Panc1 (cell line): Measurements from ENCODE around the gene DRD4. TPM values are rescaled to one million over a fixed set of nuclear protein-coding genes. Genes with fewer than 3 reads are reported as not detected.
A peak's percentile ranks its signal among the peaks of the same experiment; 100 is the strongest.

ENCODE experiments used
- ATAC-seq: fragments of 200-7000 bp; cut with Tn5 transposase; 2 replicates; pipeline ENCODE4 v1.9.1; 2020; ENCODE audit warnings: mild to moderate bottlenecking, moderate library complexity
- Bru-seq: library from RNA; stranded (reverse); fragments of 400-500 nt; gene quantifications from one replicate; lab custom pipeline; 2021; lab: Mats Ljungman, UMichigan
- BruChase-seq, 2 experiments: library from RNA; stranded (reverse); fragments of 400-500 nt; gene quantifications; one replicate each; lab custom pipeline; 2021; lab: Mats Ljungman, UMichigan
- BruUV-seq: library from RNA; stranded (reverse); fragments of 400-500 nt; replicated peaks from 2 replicates; lab custom pipeline; 2021; lab: Mats Ljungman, UMichigan
- CTCF ChIA-PET: fragments of 300-600 bp; sonication (Branson Sonifier 250); formaldehyde crosslinking; loops from one replicate; lab custom pipeline; 2022; ENCODE audit warnings: antibody characterized with exemption; lab: Charles Lee
- POLR2A ChIA-PET: fragments of 300-600 bp; sonication (Branson Sonifier 250); formaldehyde crosslinking; loops from one replicate; lab custom pipeline; 2022; ENCODE audit warnings: antibody characterized with exemption; lab: Charles Lee
- DNase-seq: peaks from one replicate; pipeline ENCODE4 v3.0.0-alpha.2; 2010; ENCODE audit warnings: low read depth, low spot score
- H3K27ac ChIP-seq: 2 replicates; pipeline ENCODE4 v1.5.1; 2011; ENCODE audit warnings: mild to moderate bottlenecking, low read length, inconsistent platforms
- H3K27me3 ChIP-seq: fragments of 200-500 bp; sonication (Bioruptor generic); 2 replicates; pipeline ENCODE4 v1.6.0; 2014; ENCODE audit warnings: low read length, inconsistent platforms; ENCODE audit not compliant: control insufficient read depth, insufficient read depth
- H3K36me3 ChIP-seq: fragments of 200-500 bp; sonication (Bioruptor generic); 2 replicates; pipeline ENCODE4 v1.5.1; 2014; ENCODE audit warnings: inconsistent platforms, mild to moderate bottlenecking, low read length, moderate library complexity; ENCODE audit not compliant: control insufficient read depth, insufficient read depth
- H3K4me1 ChIP-seq: 2 replicates; pipeline ENCODE4 v1.5.1; 2011; ENCODE audit warnings: inconsistent platforms, mild to moderate bottlenecking, low read length, moderate library complexity; ENCODE audit not compliant: control insufficient read depth, insufficient read depth
- H3K4me3 ChIP-seq, 2 experiments: 2 replicates each; pipeline ENCODE4 v1.5.1; 2011 to 2012; ENCODE audit warnings: low read depth in 2 of 2, low read length in 2 of 2, mild to moderate bottlenecking in 2 of 2, inconsistent platforms in 1 of 2, moderate library complexity in 1 of 2
- H3K9me3 ChIP-seq: fragments of 200-500 bp; sonication (Bioruptor generic); 2 replicates; pipeline ENCODE4 v1.5.1; 2014; ENCODE audit warnings: low read depth, mild to moderate bottlenecking, inconsistent platforms, low read length, moderate library complexity; ENCODE audit not compliant: control insufficient read depth, insufficient read depth
- POLR2AphosphoS5 ChIP-seq: IDR thresholded peaks from 2 replicates; pipeline ENCODE4 v1.6.1; 2012; ENCODE audit warnings: mild to moderate bottlenecking, low read depth, low read length, moderate library complexity
- REST ChIP-seq, 2 experiments: IDR thresholded peaks; 2 replicates each; pipeline ENCODE4 v1.6.1; 2011 to 2012; ENCODE audit warnings: low read depth in 2 of 2, control low read depth in 1 of 2, low read length in 1 of 2, mild to moderate bottlenecking in 1 of 2, moderate library complexity in 1 of 2; ENCODE audit not compliant: insufficient read depth in 1 of 2
- SIN3A ChIP-seq: IDR thresholded peaks from 2 replicates; pipeline ENCODE4 v1.6.1; 2012; ENCODE audit warnings: low read depth, mild to moderate bottlenecking, low read length, moderate library complexity, borderline replicate concordance; ENCODE audit not compliant: insufficient read depth
- TCF7L2 ChIP-seq: IDR thresholded peaks from 2 replicates; pipeline ENCODE4 v1.6.1; 2011; ENCODE audit warnings: mild to moderate bottlenecking, low read depth, low read length, inconsistent platforms
- in situ Hi-C: cut with HindIII; loops from 2 replicates; pipeline ENCODE4 v1.10.0; 2016; ENCODE audit warnings: low sequenced_read_pairs, low pct_unique_long_range_greater_than_20kb
- intact Hi-C: fragments of 100-400 bp; cut with micrococcal nuclease; formaldehyde crosslinking; loops from one replicate; pipeline ENCODE4 v1.10.0; 2022; ENCODE audit not compliant: unreplicated experiment
- long read RNA-seq: library from polyadenylated mRNA; unstranded; transcript quantifications from one replicate; pipeline ENCODE4 v2.0.0, GENCODE V29; 2021; ENCODE audit not compliant: unreplicated experiment
- polyA plus RNA-seq: library from polyadenylated mRNA; unstranded; fragments of >200 nt; gene quantifications from one replicate; pipeline ENCODE4 v1.2.1, GENCODE V29; 2012; ENCODE audit warnings: missing spikeins; ENCODE audit not compliant: insufficient read length
- total RNA-seq: library from RNA; stranded (reverse); gene quantifications from one replicate; pipeline ENCODE4 v1.2.1, GENCODE V29; 2021; ENCODE audit not compliant: unreplicated experiment
- TF ChIP-seq, protein P1 (sequence below): fragments of 450-650 bp; IDR thresholded peaks from 2 replicates; pipeline ENCODE4 v1.5.1; 2017; ENCODE audit warnings: mild to moderate bottlenecking

DRD4 gene
- 0.95 TPM for total RNA-seq
- polyA plus RNA-seq: 3.0 TPM
- Bru-seq, nascent RNA: percentile 56 among the genes with signal in this experiment
- percentile 69 among the genes with signal in this experiment for BruChase-seq, experiment 1, labeled RNA remaining after a 2-hour chase
- percentile 79 among the genes with signal in this experiment for BruChase-seq, experiment 2, labeled RNA remaining after a 6-hour chase
- long read RNA-seq: 0 reads

- BruUV-seq: no TSS peak
- H3K4me3 ChIP-seq: no peak within 1 kb of the TSS
These were observed at the start of gene DRD4 for GRCh38 chr11:636511-637332. TSS of gene DRD4 (plus strand) at chr11:637269. CDS start at chr11:637305, 36 bp downstream.

GRCh38 chr11:587546-587945, 49.5 kb upstream of the DRD4 start:
- DNase-seq: no peak

More at GRCh38 chr11:636511-637332, at the start of gene DRD4:
- no peak within 1 kb of the TSS for H3K27ac ChIP-seq
- no peak for TF ChIP-seq SIN3A
- TF ChIP-seq TCF7L2: no peak
- TF ChIP-seq, protein P1, sequence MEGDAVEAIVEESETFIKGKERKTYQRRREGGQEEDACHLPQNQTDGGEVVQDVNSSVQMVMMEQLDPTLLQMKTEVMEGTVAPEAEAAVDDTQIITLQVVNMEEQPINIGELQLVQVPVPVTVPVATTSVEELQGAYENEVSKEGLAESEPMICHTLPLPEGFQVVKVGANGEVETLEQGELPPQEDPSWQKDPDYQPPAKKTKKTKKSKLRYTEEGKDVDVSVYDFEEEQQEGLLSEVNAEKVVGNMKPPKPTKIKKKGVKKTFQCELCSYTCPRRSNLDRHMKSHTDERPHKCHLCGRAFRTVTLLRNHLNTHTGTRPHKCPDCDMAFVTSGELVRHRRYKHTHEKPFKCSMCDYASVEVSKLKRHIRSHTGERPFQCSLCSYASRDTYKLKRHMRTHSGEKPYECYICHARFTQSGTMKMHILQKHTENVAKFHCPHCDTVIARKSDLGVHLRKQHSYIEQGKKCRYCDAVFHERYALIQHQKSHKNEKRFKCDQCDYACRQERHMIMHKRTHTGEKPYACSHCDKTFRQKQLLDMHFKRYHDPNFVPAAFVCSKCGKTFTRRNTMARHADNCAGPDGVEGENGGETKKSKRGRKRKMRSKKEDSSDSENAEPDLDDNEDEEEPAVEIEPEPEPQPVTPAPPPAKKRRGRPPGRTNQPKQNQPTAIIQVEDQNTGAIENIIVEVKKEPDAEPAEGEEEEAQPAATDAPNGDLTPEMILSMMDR: no peak
- TF ChIP-seq POLR2AphosphoS5: no peak
- no peak for TF ChIP-seq REST (IDR thresholded peaks at IDR 0.05; ENCODE audit: insufficient read depth in 1 of 2, low read depth in 2 of 2, low read length in 1 of 2)
- no peaks in the 10 kb centered on the region for H3K36me3 ChIP-seq
- intact Hi-C loops: no loop called here
- no peak for ATAC-seq
- no peaks in the 10 kb centered on the region for H3K9me3 ChIP-seq
- no peaks in the 10 kb centered on the region for H3K27me3 ChIP-seq
- DNase-seq: no peak
- CTCF ChIA-PET: no interaction called here
- POLR2A ChIA-PET: no interaction called here
- H3K4me1 ChIP-seq: peaks cover 11% of the 10 kb centered on the region
- in situ Hi-C loops: no loop called here

More at GRCh38 chr11:587546-587945, 49.5 kb upstream of the DRD4 start:
- ChIA-PET POLR2A (no interaction called here), CTCF (no interaction called here)
- no peak overlapping the region for H3K27ac ChIP-seq
- TF ChIP-seq POLR2AphosphoS5 (no peak), REST (IDR thresholded peaks at IDR 0.05; ENCODE audit: insufficient read depth in 1 of 2, low read depth in 2 of 2, low read length in 1 of 2) (no peak), TCF7L2 (no peak), SIN3A (no peak)
- TF ChIP-seq, protein P1: no peak
- H3K27me3 ChIP-seq: no peaks in the 10 kb centered on the region
- BruUV-seq: no TSS peak
- in situ Hi-C loops: no loop called here
- H3K4me3 ChIP-seq: no peak overlapping the region
- peaks cover 12% of the 10 kb centered on the region; the same call in 1 of the 2 replicates for H3K36me3 ChIP-seq
- H3K9me3 ChIP-seq: no peaks in the 10 kb centered on the region
- no peak for ATAC-seq
- no peaks in the 10 kb centered on the region for H3K4me1 ChIP-seq
- intact Hi-C loops: no loop called here
